IPS-NIHi11 (cell line): ENCODE measurements around the gene AGBL4.

Experiments
- DNase-seq: peaks from one replicate; pipeline ENCODE4 v3.0.0; 2012; ENCODE audit warnings: mixed read lengths, low spot score

The AGBL4 gene

DNA sequence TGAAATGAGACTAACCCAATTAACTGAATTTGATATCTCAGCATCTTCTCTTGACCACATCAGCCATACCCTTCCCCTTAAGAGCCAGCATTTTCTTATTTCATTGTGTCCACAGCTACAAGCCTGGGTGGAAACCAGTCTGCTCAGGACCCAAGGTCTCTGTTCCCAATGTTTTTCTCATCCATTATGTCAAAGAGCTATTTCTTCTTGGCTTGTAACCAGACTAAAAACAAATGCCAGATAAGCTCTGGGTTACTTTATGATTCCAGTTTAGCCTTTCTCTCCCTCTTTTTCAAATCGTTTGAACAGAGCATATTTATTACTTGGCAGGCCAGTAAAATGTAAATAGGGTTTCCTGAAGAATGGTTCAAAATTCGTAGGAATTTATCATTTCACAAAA is 1442.5 kb downstream of the AGBL4 start:
- no peak for DNase-seq

DNA sequence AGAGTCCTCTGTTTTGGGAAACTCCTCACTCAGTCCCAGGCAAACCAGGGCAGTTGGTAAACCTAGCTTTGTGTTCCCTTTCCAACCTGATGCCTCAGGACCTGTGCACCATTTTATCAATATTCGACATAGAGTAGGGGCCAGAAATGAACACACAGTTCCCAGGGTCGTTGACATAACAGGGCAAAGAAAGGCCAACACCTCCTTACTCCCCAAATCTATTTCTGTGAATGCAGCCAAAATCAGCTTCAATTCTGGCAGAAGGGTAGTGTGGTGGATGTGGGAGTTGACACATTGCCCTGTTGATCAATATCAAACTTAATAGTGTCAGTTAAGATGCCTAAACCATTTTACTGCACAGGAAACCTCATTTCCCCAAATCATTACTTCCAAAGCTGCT is 1447.2 kb downstream of the AGBL4 start:
- DNase-seq = no peak

DNA sequence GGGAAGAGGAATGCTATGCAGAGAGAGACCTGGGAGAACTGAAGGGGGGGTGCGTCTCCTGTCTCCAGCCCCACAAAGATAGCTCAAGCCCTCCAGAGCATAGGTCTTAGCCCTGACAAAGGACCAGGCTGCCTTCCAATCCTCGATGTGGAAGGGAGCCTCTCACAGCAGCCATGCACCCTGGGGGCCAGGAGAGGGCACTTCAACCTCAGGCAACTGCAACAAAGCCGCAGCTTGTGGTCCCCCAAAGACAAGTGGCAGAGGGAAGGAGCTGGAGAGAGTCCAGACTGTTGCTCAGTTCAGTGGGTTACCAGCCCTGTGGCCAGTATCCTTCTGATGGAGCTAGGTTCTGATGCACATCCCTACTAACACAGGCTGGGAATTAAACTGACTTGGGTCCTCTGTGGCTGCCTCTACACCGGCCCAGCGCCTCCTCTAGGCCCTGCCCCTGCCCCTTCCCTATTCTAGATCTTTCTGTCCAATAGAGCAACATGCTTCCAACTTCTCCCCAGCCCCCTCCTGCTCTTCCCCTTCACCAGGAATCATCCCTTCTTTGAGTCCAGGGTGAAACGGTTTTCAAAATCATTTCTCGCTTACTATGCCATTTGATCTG is 1451.0 kb downstream of the AGBL4 start:
- peak; percentile 91 for DNase-seq

DNA sequence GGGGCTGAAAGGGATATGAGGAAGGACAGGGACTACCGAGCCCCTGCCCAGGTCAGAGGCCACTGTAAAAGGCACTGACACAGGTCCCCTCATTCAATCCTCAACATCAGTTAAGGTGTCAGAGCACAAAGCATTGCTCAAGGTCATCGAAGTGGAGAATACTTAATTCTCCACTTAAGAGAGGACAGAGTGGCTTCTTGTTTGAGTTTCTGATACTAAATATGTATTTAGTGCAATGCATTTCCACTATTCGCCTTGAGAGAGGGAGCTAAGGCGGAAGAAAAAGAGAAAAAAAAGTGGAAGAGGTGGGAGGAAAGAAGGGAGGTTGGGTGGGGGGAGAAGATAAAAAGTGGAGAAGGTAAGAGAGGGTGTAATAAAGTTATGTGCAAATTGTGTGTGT is 1451.6 kb downstream of the AGBL4 start:
- no peak for DNase-seq

DNA sequence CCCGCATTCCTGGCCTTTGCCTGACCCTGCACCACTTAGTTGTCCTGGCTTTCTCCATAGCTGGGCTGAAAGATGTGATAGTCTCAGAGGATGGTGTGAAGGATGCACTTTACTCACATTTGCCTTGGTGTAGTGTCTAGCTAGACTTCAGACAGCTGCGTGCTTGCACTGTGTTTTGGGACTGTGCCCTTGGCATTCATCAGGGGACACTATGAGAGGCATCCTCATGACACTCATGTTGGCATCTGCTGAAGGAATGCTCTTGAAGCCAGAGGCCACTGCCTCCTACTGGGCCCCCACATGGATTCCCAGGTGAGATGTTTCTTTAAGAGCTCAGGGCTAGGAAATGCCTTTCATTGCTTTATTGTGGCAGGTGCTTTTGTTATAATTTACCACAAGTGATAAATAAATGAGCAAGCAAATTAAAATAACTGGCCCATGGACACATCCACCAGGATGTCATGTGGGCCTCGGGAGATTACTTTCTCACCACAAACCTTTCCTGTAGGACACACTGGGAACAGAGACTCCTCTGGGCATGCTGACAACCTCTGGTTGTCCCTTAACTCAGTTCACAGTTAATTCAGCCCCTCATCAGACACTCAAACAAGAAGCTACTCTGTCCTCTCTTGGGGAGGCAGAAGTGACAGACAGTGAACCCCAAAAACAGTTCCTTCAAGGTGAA is 1452.3 kb downstream of the AGBL4 start:
- DNase-seq = no peak

DNA sequence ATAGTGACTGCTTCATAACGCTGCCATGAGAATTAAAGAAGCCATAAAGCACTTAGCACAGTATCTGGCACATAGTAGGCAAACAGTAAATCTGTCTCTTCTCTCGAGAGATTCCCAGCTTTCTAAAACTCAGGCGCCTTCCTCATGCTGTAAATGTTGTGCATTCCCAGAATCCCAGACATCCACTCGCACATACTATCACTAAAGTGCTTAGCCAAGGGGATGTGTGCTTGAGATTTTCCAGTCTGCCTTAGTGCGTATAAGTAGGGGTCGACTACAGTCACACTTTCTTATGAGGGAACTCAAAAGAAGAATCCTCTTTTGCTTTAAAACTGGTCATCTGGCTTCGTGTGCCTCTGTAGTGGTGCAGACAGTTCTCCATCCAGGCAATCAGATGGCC is 1453.2 kb downstream of the AGBL4 start:
- DNase-seq = no peak

DNA sequence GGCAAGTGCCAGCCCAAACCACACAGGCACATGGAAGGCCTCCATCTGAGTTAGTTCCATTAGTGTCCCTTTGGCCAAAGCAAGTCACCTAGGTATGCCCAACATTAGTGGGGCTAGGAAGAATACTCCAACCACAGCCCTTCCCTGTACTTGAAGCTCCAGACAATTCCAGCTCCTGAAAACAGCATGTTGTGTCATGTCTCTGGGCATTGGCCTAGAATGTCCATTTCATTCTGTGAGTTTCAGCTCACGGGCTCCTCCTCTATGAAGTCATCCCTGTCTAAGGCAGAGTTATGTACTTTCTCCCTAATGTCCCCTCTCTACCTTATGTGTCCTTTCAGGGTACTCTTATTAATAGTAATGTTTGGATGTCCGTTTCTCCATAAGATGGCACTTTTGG is 1455.3 kb downstream of the AGBL4 start:
- DNase-seq = no peak

DNA sequence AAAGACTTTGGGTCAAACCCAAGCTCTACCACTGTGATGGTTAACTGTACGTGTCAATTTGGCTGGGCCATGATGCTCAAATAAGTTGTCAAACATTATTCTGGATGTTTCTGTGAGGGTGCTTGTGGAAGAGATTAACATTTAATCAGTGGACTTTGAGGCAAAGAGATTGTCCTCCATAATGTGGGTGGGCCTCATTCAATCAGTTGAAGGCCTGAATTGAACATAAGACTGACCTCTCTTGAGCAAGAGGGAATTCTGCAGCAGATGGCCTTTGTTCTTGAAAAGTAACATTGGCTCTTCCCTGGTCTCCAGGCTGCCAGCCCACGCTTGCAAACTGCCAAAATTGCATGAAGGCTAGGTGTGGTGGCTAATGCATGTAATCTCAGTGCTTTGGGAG is 1457.3 kb downstream of the AGBL4 start:
- no peak for DNase-seq

DNA sequence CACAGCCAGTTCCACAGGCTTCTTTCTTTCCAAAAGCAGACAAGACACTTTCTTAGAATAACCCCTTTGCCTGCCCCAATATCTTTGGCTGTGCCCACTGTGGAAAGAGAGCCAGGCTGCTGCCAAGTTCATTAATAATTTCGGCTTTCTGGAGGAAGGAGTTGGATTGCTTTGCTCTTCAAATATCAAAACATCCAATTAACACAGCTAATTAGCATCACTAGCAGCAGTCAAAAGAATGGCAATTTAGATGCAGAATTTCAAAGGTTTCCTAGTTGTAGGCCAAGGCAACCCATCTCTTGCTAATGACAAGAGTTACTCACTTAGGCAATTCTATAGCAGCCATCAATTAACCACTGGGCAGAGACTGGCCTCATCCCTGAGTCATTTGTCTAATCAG is 1460.7 kb downstream of the AGBL4 start:
- DNase-seq = no peak

DNA sequence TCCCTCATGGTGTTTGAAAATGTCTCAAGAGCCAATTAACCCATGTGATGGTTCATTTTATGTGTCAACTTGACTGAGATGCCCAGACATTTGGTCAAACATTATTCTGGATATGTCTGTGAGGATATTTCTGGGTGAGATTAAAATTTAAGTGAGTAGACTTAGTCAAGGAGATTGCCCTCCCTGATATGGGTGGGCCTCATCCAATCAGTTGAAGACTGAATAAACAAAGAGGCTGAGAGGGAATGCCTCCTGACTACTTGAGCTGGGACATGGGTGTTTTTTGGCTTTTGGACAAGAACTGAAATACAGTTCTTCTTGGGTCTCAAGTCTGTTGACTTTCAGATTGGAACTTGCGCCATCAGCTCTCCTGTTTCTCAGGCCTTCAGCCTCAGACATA is 1462.3 kb downstream of the AGBL4 start:
- DNase-seq = no peak

DNA sequence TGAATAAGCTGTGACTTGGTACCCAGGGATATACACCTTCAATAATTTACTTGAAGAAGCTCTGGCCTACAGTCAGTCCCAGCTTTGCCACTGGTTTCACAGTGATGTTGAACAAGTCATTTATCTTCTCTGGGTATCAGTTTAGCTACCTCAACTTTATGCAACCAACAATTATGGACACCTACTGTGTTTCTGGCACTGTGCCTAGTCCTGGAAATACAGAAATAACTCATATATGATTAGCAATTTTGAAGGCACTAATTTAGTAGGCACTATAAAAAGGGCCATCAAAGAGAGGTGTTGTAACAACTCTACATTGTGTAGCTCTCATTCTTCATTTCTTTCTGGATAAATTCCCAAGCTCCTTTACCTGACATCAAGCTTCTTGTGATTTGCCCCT is 1463.2 kb downstream of the AGBL4 start:
- DNase-seq = no peak

DNA sequence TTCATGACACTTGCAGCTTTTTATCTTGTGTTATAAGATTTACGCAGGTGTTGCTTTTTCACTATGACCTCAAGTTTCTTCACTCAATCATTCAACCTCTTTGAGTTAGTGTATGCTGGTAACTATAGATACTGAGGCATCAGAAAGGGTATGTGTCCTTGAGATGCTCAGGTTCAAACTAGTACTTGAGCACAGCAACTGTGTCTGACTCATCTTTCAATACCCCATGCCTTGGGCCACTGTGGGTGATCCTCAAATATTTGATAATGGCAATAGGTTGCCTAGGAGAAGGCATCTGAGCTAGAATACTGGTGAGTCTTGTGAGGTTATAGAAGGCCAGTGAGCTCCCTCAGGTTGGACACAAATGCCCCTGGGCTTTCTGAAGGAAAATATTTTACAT is 1463.6 kb downstream of the AGBL4 start:
- DNase-seq = no peak

DNA sequence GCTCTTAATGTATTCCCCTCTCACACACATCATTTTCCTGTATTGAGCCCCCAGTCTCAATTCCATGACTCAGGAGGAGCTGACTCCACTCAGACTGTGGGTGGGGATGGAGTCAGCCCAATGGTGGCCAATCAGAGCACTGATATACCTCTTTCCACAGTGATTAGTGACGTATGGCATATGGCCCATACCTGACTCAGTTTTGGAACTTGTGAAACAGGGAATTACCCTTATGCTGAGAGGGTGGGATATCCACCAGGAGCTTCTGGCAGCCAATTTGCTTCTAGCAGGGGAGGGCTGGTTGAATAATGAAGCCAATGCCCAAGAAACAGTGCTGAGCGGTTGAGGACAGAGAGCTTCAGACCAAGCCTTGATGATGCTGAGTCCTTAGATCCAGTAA is 1465.4 kb downstream of the AGBL4 start:
- DNase-seq = no peak

DNA sequence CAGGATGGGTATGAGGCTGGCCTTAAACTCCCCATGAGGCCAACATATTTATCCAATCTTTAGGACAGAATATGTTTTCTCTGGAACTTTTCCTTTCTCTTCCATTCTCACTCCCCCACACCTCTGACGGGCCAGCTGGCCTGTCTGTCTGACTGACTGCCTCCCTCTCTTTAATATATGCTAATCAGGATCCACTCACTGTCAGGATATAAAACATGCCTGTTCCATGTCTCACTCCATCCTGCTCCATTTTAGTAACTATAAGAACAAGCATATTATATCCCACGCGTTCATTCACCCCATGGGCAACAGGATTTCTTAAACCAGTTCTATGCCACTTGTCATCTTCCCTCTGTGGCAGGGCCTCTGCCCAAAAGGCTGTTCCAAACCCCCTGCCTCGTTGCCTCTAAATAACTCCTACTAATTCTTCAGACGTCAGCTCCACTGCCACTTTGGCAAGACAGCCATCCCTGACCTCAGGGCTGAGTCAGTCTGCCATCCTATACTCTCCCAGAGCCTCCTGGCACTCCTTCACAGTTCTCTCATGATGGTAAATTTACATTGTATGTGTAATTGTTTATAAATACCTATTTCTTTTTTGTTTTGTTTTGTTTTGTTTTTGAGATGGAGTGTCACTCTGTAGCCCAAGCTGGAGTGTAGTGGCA is 1467.4 kb downstream of the AGBL4 start:
- no peak for DNase-seq

DNA sequence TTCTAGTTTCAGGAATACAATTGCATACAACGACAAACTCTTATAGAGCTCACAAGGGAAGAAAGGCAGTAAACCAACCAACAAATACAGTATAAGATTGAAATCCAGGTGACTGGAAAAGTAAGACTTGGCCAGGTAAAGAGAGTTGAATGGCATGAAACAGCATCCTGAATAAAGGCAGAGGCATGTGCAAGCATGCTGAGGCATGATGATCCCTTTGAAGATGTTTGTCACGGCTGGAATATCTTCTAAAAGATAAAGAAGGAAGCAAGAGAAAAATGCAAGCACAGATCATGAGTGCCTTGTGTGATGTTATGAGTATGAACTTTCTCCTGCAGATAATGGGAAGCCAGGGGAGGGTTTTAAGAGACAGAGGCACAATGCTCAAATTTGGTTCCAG is 1468.5 kb downstream of the AGBL4 start:
- no peak for DNase-seq

DNA sequence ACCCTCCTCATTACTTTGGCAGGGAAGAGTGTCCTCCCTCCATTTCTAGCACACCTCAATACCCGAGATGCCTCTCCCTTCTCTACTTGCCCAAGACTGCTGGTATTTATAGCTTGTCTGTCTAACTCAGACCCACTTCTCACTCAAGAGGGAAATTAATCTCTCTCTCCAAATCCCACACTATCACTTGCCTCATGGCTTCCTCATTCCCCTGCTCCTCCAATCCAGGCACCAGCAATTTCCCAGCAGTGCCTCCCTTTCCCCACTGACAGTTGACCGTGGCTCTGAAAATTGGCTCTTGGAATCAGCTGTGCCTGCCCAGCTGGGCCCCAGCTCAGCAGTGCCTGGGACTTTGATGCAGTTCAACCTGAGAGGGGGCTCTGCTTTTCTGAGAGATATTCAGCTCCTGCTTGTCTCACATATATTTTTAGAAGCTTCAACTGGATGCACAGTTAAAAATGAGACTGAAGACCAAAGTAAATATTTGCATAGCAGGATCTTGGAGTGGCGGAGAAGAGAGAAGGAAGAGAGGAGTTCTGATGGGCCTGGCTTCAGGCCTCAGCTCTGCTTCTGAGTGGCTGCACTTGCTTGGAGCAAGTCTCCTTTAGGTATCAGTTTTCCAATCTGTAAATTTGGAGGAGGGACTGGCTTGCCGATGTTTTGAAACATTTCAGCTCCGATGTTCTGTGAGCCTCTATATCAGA is 1470.7 kb downstream of the AGBL4 start:
- DNase-seq = no peak

DNA sequence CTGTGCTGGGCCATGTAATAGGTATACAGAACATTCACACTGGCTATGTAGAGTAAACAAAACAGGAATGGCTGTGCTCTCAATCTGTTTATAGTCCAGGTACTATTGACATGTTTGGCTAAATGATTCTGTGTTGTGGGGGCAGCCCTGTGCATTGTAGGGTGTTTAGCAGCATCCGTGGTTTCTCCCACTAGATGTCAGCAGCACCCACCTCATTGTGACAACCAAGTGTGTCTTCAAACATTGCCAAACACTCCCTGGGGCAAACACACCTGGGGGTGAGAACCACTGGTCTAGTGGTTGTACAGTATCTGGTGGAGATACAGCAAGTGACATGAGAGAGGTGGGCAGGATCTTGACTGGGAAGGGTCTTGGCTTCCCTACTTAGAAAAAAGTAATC is 1471.3 kb downstream of the AGBL4 start:
- DNase-seq = no peak

DNA sequence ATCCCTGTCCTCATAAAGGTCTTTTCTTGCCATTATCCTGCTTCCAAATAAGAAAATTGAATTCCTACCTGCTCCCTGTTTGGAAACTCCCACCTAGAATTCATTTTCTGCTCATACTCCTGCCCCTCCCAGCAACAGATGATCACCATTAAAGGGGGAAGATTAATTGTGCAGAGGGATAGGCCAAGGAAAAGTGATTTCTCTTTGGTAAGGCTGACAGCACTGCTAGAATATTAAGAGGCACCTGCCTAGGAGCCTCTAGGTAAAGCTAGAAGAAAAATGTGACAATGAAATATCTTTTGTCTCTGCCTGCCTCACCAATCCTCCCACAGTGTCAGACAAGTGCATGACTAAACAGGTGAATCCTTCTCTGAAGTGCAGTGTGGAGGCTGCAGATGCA is 1474.8 kb downstream of the AGBL4 start:
- DNase-seq = no peak

DNA sequence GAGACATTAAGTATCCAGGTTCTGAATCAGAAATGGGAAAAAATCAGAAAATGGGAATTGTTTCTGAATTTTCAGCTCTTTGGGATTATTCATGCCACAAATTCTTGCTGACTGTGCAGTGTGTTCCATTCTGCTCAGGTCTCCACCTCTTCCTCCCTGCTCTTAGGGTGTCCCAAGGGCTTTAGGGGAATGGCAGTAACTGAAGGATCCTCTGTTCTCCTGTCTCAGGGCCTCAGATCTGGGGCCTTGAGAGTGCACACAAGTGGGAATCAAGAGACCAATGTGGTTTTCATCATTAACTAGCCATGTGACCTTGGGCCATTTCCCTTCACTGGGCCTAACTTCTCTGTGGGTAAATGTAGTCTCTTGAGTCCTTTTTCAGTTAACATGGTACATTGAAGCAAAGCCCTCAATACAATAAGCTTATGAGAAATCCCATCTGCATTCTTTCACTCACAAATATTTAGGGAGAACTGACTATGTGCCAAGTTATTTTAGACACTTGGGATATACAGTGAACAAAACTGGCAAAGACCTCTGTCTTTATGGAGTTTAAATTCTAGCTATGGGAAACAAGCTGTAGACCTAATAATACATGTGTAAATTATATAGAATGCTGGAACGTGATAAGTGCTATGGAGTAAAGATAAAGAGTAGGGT is 1476.1 kb downstream of the AGBL4 start:
- DNase-seq = no peak

DNA sequence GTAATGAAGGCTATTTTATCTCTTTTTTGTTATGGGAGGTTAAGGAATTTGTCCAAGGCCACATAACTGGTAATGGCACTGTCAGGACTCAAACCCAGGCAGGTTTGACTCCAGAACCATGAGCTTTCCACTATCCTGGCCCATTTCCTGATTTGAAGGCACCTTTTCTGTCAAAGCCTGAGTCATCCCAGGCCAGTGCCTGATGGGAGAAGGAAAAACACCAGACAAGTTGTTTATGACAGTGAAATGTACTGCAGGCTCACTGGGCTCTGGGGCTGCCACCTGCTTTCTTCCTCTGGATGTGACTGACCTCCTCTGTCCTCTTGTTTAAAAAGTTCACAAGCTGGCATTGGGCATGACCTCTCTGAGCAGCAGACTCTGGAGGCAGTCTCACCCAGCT is 1479.9 kb downstream of the AGBL4 start:
- DNase-seq = no peak

DNA sequence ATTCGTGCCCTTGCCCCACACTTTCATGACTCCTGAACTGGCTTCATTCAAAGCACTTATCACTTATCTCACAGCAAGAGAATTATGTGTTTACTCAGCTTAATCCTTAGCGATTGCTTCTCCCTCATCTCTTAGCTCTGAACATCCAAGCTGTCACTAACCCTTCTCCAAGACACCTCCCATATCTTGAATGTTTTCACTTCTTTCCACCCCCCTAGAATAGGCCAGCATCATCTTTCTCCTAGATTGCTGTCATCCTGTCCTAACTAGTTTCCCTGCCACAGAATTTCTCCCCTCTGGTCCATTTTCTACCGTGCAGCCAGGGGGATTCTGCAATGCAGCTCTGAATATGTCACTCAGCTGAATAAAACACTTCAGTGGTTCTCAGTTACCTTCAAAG is 1483.2 kb downstream of the AGBL4 start:
- DNase-seq = no peak

DNA sequence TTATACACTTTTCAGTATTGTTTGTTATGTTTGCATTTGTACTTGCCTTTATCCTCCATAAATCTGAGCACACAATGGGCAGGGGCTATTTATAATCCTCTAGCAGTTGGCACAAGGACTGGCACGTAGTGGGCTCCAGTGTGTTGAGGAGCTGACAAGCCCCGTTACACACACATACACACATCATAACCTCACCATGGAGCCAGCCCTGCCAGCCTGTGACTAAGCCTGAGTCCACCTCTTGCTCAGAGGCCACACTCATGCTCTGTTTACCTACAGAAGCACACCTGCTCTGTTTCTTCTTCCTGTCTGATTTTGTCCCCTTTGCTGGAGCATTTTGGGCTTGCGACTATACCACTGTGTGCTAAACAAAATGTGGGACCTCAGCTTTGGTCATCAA is 1487.3 kb downstream of the AGBL4 start:
- DNase-seq = no peak

DNA sequence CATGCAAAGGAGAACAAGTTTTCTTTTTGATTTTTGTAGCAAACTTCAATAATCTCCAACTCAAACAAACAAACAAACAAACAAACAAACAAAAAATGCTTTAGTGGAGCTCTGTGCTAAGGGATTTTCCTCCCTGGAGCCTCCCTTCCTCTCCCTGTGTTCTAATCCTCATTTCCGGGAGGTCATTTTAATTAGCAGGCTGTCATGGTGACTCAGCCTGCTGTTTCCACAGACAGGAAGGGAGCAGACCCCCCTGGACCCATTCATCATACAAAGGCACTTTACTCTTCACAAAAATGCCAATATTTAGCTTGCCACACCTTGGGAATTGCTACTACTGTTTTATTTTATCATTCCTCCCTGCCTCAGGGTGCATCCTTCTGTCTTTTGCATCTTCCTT is 1490.8 kb downstream of the AGBL4 start:
- DNase-seq = no peak
